GM19193 (cell line): Measurements from ENCODE around the gene LTB4R2.

Experiments used
- POLR2A ChIP-seq: IDR thresholded peaks from 4 replicates; pipeline ENCODE4 v1.6.1; 2011; ENCODE audit not compliant: insufficient read depth, insufficient read length; ENCODE audit errors: extremely low read depth

Gene LTB4R2

GRCh38 chr14:24321212-24321975, 11.5 kb downstream of the LTB4R2 start:
- TF ChIP-seq POLR2A: no peak

- no peak for TF ChIP-seq POLR2A
Observed at GRCh38 chr14:24322672-24323071, 12.7 kb downstream of the LTB4R2 start.

- TF ChIP-seq POLR2A: no peak
Observed at GRCh38 chr14:24323341-24323740, 13.4 kb downstream of the LTB4R2 start.

- no peak for TF ChIP-seq POLR2A
Observed at GRCh38 chr14:24324024-24324423, 14.1 kb downstream of the LTB4R2 start.

- TF ChIP-seq POLR2A: no peak
Observed at GRCh38 chr14:24325041-24325530, 15.1 kb downstream of the LTB4R2 start.

- no peak for TF ChIP-seq POLR2A
Observed at GRCh38 chr14:24325963-24326362, 16.0 kb downstream of the LTB4R2 start.

GRCh38 chr14:24327303-24327702, 17.4 kb downstream of the LTB4R2 start:
- TF ChIP-seq POLR2A: no peak

- no peak for TF ChIP-seq POLR2A
Observed at GRCh38 chr14:24329073-24329663, 19.2 kb downstream of the LTB4R2 start.

- no peak for TF ChIP-seq POLR2A
Observed at GRCh38 chr14:24329736-24330135, 19.8 kb downstream of the LTB4R2 start.

GRCh38 chr14:24330973-24331674, 21.2 kb downstream of the LTB4R2 start:
- TF ChIP-seq POLR2A: no peak

- TF ChIP-seq POLR2A: no peak
Observed at GRCh38 chr14:24331731-24332267, 21.9 kb downstream of the LTB4R2 start.

- no peak for TF ChIP-seq POLR2A
Observed at GRCh38 chr14:24332268-24332993, 22.5 kb downstream of the LTB4R2 start.

- TF ChIP-seq POLR2A: no peak
Observed at GRCh38 chr14:24334431-24335291, 24.7 kb downstream of the LTB4R2 start, which contains the start of gene ADCY4. TSS of gene ADCY4 (minus strand) at chr14:24335071. CDS start at chr14:24334652, 419 bp downstream.

- TF ChIP-seq POLR2A: no peak
Observed at GRCh38 chr14:24335461-24336171, 25.7 kb downstream of the LTB4R2 start.
